GM19240 (cell line): Measurements from ENCODE around the gene ANK2.
"Not testable (repeated sequence)": the region's sequence is repeated elsewhere in the genome, so short reads cannot be mapped to it uniquely, and the experiment has no call there.

Source experiments
- DNase-seq: peaks from one replicate; pipeline ENCODE4 v3.0.0; 2011; ENCODE audit warnings: low spot score; ENCODE audit not compliant: insufficient read length

Gene ANK2

GRCh38 chr4:113051361-113051760, 1.9 kb downstream of the ANK2 start:
- no peak for DNase-seq

- no peak for DNase-seq
These were observed 3.0 kb downstream of the ANK2 start for GRCh38 chr4:113052379-113052951.

GRCh38 chr4:113053883-113054282, 4.4 kb downstream of the ANK2 start:
- no peak for DNase-seq

DNA sequence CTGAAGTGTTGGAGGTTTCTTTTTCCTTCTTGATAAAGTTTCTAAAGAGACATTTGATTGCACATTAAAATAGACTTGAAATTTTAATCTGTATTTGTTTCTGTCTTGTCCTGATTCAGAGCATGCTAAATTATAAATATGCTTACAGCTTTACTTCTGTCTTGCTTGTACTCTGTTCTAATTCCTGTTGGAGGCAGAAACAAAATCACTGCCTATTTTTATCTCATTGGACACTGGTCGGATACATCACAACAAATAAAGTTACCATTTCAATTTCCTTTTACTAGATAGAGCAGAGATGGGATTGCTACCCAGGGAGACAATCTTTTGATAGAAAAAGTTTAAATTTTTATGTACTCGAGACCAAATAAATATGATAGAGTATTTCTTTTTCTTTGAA, 6.9 kb downstream of the ANK2 start:
- no peak for DNase-seq

DNA sequence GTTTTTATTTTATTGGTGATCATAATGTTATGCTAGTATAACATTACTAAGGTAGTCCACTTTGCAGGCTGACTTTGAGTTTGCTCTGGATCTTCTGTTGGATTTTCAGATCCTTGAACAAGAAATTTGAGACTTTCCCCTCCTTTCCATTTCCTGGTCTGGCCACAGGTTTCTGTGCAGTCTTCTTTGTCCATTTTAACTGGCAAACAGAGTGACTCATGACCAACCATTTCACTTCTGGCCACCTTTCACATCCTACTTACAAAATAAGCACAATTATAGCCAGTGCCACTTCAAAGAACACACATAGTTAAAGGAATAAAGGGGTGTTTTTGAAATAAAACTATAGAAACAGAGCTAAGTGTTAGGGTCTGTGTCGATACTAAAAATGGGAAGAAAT, 8.4 kb downstream of the ANK2 start:
- DNase-seq = no peak

DNA sequence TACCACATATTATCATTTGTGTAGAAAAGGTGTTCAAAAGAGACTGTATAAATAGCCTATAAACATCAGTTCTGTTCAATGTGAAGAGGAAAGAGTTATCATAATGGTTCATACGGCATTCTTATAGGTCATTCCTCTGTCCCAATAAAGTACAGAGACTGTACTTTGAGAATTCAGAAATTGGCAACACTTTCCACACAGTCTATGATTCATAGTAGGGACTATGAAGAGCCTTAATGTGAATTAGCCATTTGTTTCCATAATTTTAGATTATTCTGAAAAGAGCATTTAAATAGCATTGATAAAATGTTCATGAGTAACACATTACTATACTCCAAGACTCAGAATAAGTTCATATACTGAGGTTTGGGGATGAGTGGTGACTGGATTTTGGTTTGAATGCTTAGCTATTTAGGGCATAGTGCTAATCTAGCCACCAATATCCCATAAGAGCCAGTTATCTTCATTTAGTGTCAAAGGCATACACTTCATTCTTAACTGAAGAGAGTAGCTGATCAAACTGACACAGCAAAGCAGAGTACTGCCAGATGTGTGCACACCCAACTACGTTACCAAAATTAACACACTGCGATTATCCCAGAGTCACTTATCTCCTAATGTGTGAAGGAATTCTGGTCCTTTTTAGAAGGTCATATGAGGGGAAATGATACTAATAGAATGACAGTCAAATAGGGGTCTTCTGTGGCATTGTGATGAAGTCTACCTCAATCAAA, 10.2 kb downstream of the ANK2 start:
- DNase-seq = no peak

- no peak for DNase-seq
These were observed 11.4 kb downstream of the ANK2 start for GRCh38 chr4:113060853-113061252.

DNA sequence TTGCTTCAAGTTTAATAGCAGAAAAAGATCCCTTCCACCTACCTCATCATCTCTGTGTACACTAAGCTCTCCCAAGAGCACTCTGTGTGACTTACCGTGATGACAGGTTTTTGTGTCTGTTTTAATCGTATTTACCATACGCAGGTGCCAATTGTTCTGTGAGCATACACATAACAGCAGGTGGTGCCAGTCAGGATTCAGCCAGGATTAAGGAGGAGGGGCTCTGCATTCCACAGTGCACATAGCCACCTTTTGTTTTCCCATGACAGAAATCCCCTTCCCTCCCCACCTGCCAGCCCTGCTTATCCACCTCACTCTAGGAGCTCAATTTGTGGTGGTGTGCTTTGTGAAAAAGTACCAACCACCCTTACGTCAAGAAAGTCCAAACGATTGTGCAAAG, 14.8 kb downstream of the ANK2 start:
- DNase-seq = no peak

GRCh38 chr4:113065629-113066028, 16.2 kb downstream of the ANK2 start:
- no peak for DNase-seq

DNA sequence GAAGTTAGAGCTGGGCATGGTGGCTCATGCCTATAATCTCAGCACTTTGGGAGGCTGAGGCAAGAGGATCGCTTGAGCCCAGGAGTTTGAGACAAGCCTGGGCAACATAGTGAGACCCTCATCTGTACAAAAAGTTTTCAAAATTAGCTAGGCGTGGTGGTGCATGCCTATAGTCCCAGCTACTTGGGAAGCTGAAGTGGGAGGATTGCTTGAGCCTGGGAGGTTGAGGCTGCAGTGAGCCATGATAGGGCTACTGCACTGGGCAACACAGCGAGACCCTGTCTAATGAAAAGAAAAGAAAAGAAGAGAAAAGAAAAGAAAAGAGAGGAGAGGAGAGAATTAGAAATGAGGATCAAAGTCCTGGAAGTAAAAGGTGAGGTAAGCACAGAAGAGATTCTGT, 19.3 kb downstream of the ANK2 start:
- DNase-seq = not testable (repeated sequence)

- no peak for DNase-seq
These were observed 19.9 kb downstream of the ANK2 start for GRCh38 chr4:113069212-113069892.

GRCh38 chr4:113070755-113071154, 21.3 kb downstream of the ANK2 start:
- no peak for DNase-seq

DNA sequence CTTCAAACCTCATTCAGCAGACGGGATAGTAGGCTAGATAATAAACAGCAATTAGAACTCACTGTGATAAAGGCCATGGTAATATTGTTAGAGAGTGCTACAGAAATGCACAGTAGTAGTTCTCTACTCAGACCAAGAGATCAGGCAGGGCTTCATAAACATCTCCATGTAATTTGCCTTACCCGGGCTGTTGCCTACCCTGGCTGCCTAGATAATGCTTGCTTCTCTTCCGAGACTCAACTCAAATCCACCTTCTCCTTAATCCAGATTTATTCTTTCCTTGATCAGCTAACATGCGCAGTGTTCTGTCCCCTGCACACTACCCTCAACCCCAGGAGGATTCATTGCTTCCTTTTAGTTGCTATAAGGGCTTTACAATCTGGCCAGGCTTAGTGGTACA, 21.8 kb downstream of the ANK2 start:
- DNase-seq = no peak

- DNase-seq = no peak
These were observed 22.4 kb downstream of the ANK2 start for GRCh38 chr4:113071805-113072204.

DNA sequence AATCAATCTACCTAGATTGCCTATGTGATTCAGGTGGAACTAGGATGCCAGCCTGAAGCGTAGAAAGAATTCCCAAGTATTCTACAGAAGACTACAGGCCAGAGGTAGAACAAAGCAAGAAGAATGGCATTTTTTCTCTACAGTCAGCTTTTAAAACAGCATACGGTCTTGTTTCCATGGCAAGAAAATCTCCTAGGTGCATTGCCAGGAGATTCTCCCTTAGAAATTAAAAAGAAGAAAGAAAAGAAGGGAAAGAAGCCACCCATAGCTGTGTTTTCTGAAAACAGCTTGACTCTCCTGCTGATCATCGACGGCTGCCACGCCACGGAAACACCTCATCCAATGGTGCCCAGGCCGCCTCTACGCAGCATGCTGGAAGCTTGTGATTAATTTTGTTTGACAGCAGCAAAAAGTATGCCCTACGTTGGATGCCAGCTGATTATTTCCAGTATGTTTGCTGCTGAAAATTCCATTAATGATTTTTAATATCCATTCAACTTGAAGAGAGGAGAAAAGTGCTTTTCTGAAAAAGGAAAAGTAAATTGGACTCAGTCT, 24.1 kb downstream of the ANK2 start:
- DNase-seq = no peak

DNA sequence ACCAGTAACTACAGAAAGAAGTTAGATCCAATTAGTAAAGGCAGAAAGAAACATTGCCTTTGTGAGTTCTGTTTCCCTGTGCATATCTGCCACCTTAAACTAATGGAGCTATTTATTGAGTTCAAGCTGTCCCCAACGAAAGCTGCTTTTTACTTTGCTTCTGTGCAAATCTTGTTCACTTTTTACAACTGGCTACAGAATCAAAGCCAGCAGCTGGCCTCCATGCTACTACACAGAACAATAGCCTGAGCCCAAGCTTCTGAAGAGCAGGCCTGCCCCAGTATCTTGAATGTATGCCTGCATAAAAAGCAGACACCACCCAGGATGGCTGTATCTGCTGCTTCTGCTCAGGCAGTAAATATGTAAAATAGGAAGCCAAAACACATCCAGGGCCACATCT, 28.1 kb downstream of the ANK2 start:
- no peak for DNase-seq

DNA sequence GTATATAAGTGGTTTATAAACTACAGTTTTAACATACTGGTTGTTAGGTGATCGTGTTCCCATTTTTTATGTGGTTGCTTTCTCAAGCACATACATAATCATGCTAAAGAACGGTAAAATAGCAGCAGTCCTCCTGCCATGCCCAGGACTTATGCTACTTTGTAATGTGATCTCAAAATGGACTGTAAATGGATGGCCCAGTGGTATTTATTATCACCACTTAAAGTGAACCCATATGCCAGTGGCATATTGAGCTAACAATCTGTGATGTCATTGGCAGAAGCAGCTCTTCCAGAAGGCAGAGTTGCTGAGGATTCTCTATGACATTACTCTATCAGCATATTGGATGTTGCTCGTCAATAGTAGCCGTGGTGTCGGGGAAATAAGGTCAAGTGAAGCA, 28.6 kb downstream of the ANK2 start:
- DNase-seq = no peak

GRCh38 chr4:113080050-113080449, 30.6 kb downstream of the ANK2 start:
- no peak for DNase-seq

DNA sequence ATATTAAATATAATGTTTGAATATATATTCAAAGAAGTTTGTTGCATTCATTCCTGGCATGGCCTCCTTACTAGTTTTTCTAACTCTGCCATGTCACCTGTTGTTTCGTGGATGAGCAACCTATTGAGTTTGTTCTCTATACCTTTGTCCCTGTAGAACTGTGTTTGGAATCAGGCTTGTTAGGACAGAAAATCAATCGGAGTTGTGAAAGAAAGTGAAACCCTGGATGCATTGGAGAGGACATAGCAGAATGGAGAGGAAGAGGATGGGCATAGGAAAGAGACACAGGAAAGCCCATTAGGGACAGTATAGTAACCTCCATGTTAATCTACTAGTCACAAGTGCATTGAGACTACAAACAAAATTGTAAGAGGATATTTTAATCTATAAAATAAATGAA, 31.2 kb downstream of the ANK2 start:
- DNase-seq = no peak

DNA sequence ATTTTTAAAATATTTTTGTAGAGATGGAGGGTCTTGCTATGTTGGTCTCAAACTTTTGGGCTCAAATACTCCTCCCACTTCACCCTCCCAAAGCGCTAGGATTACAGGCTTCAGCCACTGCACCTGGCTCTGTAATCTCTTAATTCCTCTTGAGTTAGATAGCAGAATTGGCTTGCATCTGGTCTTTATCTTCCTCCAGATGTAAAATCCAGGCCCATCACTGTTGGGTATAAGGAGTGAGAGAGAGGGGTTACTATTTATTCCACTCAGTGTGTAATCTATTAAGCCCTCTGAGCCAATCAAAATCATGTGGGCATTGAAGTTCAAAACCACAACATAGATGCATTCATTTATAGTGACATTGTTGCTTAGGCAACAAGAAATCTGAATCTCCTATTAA, 33.9 kb downstream of the ANK2 start:
- no peak for DNase-seq

DNA sequence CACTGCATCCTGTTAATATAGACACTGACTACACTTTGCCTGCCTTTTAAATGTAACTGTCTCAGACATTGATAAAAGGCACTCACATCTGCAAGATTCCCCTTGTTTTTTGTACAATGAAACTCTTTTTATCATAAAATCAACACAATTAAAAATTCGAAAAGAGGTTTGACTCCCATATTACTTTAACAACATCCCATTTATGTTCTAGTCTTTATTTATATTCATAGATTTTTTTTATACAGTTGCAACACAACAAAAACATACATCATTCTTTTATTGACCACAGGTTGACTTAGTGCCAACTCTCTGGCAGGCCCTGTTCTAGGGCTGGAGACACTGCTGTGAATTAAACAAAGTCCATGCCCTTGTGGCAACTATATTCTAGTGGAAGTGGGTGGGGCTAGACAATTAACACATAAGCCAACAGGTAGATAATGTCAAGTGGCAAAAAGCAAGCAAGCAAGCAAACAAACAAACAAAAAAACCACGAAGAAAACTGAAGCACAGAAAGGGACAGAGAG, 36.8 kb downstream of the ANK2 start:
- DNase-seq = no peak

DNA sequence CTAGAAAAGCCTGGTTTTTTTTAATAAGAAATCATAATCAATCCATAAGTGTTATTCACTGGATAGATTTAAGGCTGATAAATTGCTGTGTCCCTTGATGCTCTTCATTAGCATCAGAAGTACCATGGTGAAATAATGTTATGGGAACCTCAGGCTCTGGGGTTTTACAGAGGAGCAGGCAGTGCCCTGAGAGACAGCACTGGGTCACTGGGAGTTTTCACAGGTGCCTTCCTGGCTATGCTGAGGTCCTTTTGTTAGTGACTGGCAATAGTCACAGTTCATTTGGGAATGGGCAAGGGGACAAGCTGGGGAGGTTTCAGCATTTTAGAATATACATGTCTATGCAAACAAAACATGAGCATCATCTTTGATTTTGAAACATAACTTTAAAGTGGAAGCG, 38.6 kb downstream of the ANK2 start:
- no peak for DNase-seq
